PC-9 (cell line): ENCODE data around the gene MYO5B. TPM values are rescaled to one million over a fixed set of nuclear protein-coding genes. Genes with fewer than 3 reads are reported as not detected.
A peak's percentile ranks its signal among the peaks of the same experiment; 100 is the strongest.

Source experiments
- BruUV-seq: library from RNA; stranded (reverse); fragments of 400-500 nt; replicated peaks from 2 replicates; lab custom pipeline; 2021; lab: Mats Ljungman, UMichigan
- CTCF ChIA-PET: fragments of 300-600 bp; sonication (Branson Sonifier 250); formaldehyde crosslinking; loops from one replicate; lab custom pipeline; 2022; ENCODE audit warnings: antibody characterized with exemption; lab: Charles Lee
- POLR2A ChIA-PET: fragments of 300-600 bp; sonication (Branson Sonifier 250); formaldehyde crosslinking; loops from one replicate; lab custom pipeline; 2022; ENCODE audit warnings: antibody characterized with exemption; ENCODE audit not compliant: unreplicated experiment; lab: Charles Lee
- DNase-seq, 2 experiments: peaks; one replicate each; pipeline versions ENCODE4 v3.0.0 to v3.0.0-alpha.2; 2015 to 2022; ENCODE audit warnings: mixed read lengths in 1 of 2
- H2AFZ ChIP-seq: fragments of 200-600 bp; sonication (generic); 2 replicates; pipeline ENCODE4 v1.8.1; 2017; ENCODE audit warnings: antibody characterized with exemption
- H3F3A ChIP-seq: fragments of 200-600 bp; sonication (generic); 2 replicates; pipeline ENCODE4 v1.8.1; 2017; ENCODE audit warnings: antibody characterized with exemption, mild to moderate bottlenecking, low read depth; ENCODE audit not compliant: insufficient read depth
- H3K27ac ChIP-seq: fragments of 200-600 bp; sonication (generic); 2 replicates; pipeline ENCODE4 v1.6.1; 2016; ENCODE audit warnings: mixed run types
- H3K27me3 ChIP-seq: fragments of 200-600 bp; sonication (generic); 2 replicates; pipeline ENCODE4 v1.6.1; 2016; ENCODE audit warnings: low read depth, mixed run types; ENCODE audit not compliant: insufficient read depth
- H3K36me3 ChIP-seq: fragments of 200-600 bp; sonication (generic); 2 replicates; pipeline ENCODE4 v1.6.1; 2016; ENCODE audit warnings: low read depth, mixed run types
- H3K4me1 ChIP-seq: fragments of 200-600 bp; sonication (generic); replicated peaks from 2 replicates; pipeline ENCODE4 v1.6.1; 2016; ENCODE audit warnings: mixed run types; ENCODE audit not compliant: insufficient read depth
- H3K4me2 ChIP-seq: fragments of 200-600 bp; sonication (generic); 2 replicates; pipeline ENCODE4 v1.6.1; 2017; ENCODE audit warnings: mixed run types
- H3K4me3 ChIP-seq: fragments of 200-600 bp; sonication (generic); 2 replicates; pipeline ENCODE4 v1.6.1; 2016; ENCODE audit warnings: mixed run types
- H3K79me2 ChIP-seq: fragments of 200-600 bp; sonication (generic); 2 replicates; pipeline ENCODE4 v1.6.1; 2017; ENCODE audit warnings: low read depth, mixed run types
- H3K9me2 ChIP-seq: fragments of 200-600 bp; sonication (generic); 2 replicates; pipeline ENCODE4 v1.8.1; 2017; ENCODE audit warnings: mild to moderate bottlenecking; ENCODE audit not compliant: insufficient read depth
- H3K9me3 ChIP-seq: fragments of 200-600 bp; sonication (generic); 2 replicates; pipeline ENCODE4 v1.8.1; 2016; ENCODE audit warnings: low read depth; ENCODE audit not compliant: insufficient read depth
- H4K20me1 ChIP-seq: fragments of 200-600 bp; sonication (generic); 2 replicates; pipeline ENCODE4 v1.8.1; 2017; ENCODE audit not compliant: insufficient read depth
- EZH2 ChIP-seq: fragments of 200-600 bp; sonication (generic); IDR thresholded peaks from 2 replicates; pipeline ENCODE4 v1.8.0; 2017; ENCODE audit warnings: antibody characterized with exemption, low read depth
- intact Hi-C: fragments of 100-400 bp; cut with micrococcal nuclease; formaldehyde crosslinking; loops from one replicate; pipeline ENCODE4 v1.10.0; 2022; ENCODE audit not compliant: unreplicated experiment
- total RNA-seq: library from RNA; stranded (reverse); gene quantifications from 2 replicates; pipeline ENCODE4 v1.2.3, GENCODE V29; 2021
- TF ChIP-seq, protein P1 (sequence below): fragments of 200-600 bp; sonication (generic); conservative IDR thresholded peaks from 2 replicates; pipeline ENCODE4 v1.6.1; 2017; ENCODE audit warnings: mixed run types, antibody characterized with exemption, mild to moderate bottlenecking, moderate library complexity

MYO5B gene
- total RNA-seq, 1 experiment from 2014 or later: 25.4 TPM

DNA sequence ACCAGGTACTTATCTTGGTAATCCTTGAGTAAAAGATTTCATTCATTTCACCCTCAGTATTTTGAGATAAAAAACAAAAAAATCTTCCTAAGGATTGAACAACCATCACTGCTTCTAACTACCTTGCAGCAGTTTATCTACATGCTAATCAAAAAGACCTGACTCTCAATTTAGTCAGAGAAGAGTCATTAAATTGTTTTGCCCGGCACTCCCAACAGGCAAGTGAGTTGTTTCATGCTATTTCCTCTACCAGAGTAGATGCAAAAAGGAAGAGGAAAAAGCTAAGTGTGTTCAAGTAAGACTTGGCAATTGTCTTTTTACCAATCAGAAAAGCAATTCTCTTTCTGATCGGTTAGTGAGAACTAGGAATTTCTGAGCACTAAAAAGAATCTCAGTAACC, 39.5 kb downstream of the MYO5B start:
- no peak for TF ChIP-seq EZH2
- TF ChIP-seq, protein P1, sequence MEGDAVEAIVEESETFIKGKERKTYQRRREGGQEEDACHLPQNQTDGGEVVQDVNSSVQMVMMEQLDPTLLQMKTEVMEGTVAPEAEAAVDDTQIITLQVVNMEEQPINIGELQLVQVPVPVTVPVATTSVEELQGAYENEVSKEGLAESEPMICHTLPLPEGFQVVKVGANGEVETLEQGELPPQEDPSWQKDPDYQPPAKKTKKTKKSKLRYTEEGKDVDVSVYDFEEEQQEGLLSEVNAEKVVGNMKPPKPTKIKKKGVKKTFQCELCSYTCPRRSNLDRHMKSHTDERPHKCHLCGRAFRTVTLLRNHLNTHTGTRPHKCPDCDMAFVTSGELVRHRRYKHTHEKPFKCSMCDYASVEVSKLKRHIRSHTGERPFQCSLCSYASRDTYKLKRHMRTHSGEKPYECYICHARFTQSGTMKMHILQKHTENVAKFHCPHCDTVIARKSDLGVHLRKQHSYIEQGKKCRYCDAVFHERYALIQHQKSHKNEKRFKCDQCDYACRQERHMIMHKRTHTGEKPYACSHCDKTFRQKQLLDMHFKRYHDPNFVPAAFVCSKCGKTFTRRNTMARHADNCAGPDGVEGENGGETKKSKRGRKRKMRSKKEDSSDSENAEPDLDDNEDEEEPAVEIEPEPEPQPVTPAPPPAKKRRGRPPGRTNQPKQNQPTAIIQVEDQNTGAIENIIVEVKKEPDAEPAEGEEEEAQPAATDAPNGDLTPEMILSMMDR: no peak
- Histone ChIP-seq H4K20me1 (0 out of 2 replicates have a peak, but pooled peaks cover 3% of the 10 kb centered on the region), H3K4me1 (peaks cover 77% of the 10 kb centered on the region), H3K27ac (no peak overlapping the region), H3K27me3 (no peaks in the 10 kb centered on the region), H3K9me3 (no peaks in the 10 kb centered on the region; the same call in 1 of the 2 replicates), H3K9me2 (no peaks in the 10 kb centered on the region), H3K4me3 (no peak overlapping the region), H2AFZ (no peak overlapping the region), H3F3A (peaks cover 54% of the 10 kb centered on the region), H3K36me3 (no peaks in the 10 kb centered on the region), H3K79me2 (peaks cover 60% of the 10 kb centered on the region), H3K4me2 (0 out of 2 replicates have a peak overlapping the region, but pooled peaks have one; percentile 1)
- DNase-seq: no peak
- intact Hi-C loops: no loop called here
- POLR2A ChIA-PET: interaction anchor here (0.5 kb wide), 1 partner anchor 35 kb away, joined by 3 read pairs; no protein-coding TSS in a partner anchor
- BruUV-seq: no TSS peak
- CTCF ChIA-PET: no interaction called here

DNA sequence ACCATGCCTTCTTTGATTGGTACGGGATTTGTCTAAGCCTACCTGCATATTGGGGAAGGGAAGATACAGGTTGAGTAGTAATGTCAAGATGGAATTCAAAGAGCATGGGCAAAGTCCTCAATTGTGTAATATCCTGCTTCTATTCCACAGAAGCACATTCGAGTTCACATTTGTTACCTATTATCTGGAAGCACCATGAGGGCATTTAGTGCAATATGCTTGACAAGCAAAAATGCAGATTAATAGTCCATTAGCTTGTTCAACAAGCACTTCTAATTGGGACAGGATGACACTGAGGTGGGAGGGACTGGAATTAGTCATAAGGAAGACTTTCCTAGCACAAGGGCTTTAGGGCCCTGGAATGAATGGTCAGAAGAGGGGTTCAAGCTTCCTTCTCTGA, 40.5 kb downstream of the MYO5B start:
- H3K27ac ChIP-seq: no peak overlapping the region
- H3K36me3 ChIP-seq: no peaks in the 10 kb centered on the region
- peaks cover 47% of the 10 kb centered on the region for H3F3A ChIP-seq
- H3K4me1 ChIP-seq: peaks cover 68% of the 10 kb centered on the region
- 0 out of 2 replicates have a peak overlapping the region, but pooled peaks have one; percentile 4 for H3K4me2 ChIP-seq
- H3K9me2 ChIP-seq: no peaks in the 10 kb centered on the region
- no peak overlapping the region for H3K4me3 ChIP-seq
- no peaks in the 10 kb centered on the region; the same call in 1 of the 2 replicates for H3K9me3 ChIP-seq
- ChIA-PET POLR2A (interaction anchor here (0.6 kb wide), 1 partner anchor 23 kb away, joined by 4 read pairs; no protein-coding TSS in a partner anchor), CTCF (no interaction called here)
- intact Hi-C loops: no loop called here
- H2AFZ ChIP-seq: no peak overlapping the region
- peaks cover 50% of the 10 kb centered on the region for H3K79me2 ChIP-seq
- no peaks in the 10 kb centered on the region for H3K27me3 ChIP-seq
- 0 out of 2 replicates have a peak, but pooled peaks cover 3% of the 10 kb centered on the region for H4K20me1 ChIP-seq
- DNase-seq: no peak
- BruUV-seq: no TSS peak
- no peak for TF ChIP-seq EZH2
- TF ChIP-seq, protein P1: no peak

DNA sequence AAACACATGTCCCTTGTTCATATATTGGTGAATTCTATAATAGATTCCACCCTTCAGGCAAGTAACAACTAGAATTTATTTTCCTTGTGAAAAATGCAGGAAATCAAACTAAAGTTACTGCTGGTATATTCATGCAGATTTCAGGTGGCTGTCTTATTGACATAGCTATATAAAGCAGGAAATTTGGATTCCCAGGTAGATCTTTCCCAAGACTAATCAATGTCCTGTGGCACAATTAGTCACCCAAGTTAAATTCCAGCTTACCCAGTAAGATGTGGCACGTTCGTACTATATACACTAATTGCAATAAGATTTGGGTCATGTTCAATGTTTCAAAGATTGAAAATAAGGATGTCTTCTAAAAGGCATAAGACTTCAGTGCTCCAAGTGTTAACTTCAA, 42.0 kb downstream of the MYO5B start:
- Histone ChIP-seq H3K4me2 (peak overlapping the region; percentile 62), H3F3A (peaks cover 34% of the 10 kb centered on the region), H3K9me2 (no peaks in the 10 kb centered on the region), H3K4me3 (no peak overlapping the region), H2AFZ (no peak overlapping the region), H3K36me3 (no peaks in the 10 kb centered on the region), H4K20me1 (no peaks in the 10 kb centered on the region), H3K9me3 (no peaks in the 10 kb centered on the region; the same call in 1 of the 2 replicates), H3K4me1 (peaks cover 54% of the 10 kb centered on the region), H3K79me2 (peaks cover 40% of the 10 kb centered on the region), H3K27ac (peak overlapping the region; percentile 71), H3K27me3 (no peaks in the 10 kb centered on the region)
- BruUV-seq: no TSS peak
- CTCF ChIA-PET: no interaction called here
- POLR2A ChIA-PET: no interaction called here
- TF ChIP-seq, protein P1: no peak
- no peak for TF ChIP-seq EZH2
- intact Hi-C loops: no loop called here
- DNase-seq: peak in 1 of 2 experiments; percentile 83
